GDM1 (cell line): Measurements from ENCODE around the gene PACRG.

Experiments
- DNase-seq: peaks from one replicate; lab custom pipeline; 2025; lab: John Stamatoyannopoulos, UW

The PACRG gene

GRCh38 chr6:163354085-163354484 is 626.3 kb downstream of the PACRG start:
- DNase-seq, result no peak

- DNase-seq, result no peak
These were observed 627.1 kb downstream of the PACRG start for GRCh38 chr6:163354761-163355425.

GRCh38 chr6:163355426-163355991 is 627.7 kb downstream of the PACRG start:
- DNase-seq, result no peak

- DNase-seq, result no peak
These were observed 628.5 kb downstream of the PACRG start for GRCh38 chr6:163356324-163356723.

GRCh38 chr6:163356743-163357142 is 629.0 kb downstream of the PACRG start:
- DNase-seq, result no peak

GRCh38 chr6:163364641-163365040 is 636.9 kb downstream of the PACRG start:
- no peak for DNase-seq
